ENCODE data around the gene LRRC71.

The LRRC71 gene

GRCh38 chr1:156900896-156901589, 19.4 kb upstream of the LRRC71 start:
- no peak overlapping the region for H3K4me3 ChIP-seq (ENCODE audit: low read depth, low read length)
- H3K27me3 ChIP-seq (ENCODE audit: insufficient read depth, low read depth, severe bottlenecking), result no peaks in the 10 kb centered on the region
- no peaks in the 10 kb centered on the region for H3K36me3 ChIP-seq
- H3K9me3 ChIP-seq (ENCODE audit: severe bottlenecking), result no peaks in the 10 kb centered on the region
- no peak for TF ChIP-seq CTCF (IDR thresholded peaks at IDR 0.05; ENCODE audit: low read depth, low read length)
- no peak for DNase-seq
- H3K27ac ChIP-seq, result no peak overlapping the region

- no peaks in the 10 kb centered on the region for H3K27me3 ChIP-seq (ENCODE audit: insufficient read depth, low read depth, severe bottlenecking)
- H3K4me3 ChIP-seq (ENCODE audit: low read depth, low read length), result no peak overlapping the region
- H3K27ac ChIP-seq, result no peak overlapping the region
- H3K9me3 ChIP-seq (ENCODE audit: severe bottlenecking), result no peaks in the 10 kb centered on the region
- DNase-seq, result no peak
- no peaks in the 10 kb centered on the region for H3K36me3 ChIP-seq
- no peak for TF ChIP-seq CTCF (IDR thresholded peaks at IDR 0.05; ENCODE audit: low read depth, low read length)
Observed at GRCh38 chr1:156901590-156901900, 18.9 kb upstream of the LRRC71 start.

- no peak for TF ChIP-seq CTCF (IDR thresholded peaks at IDR 0.05; ENCODE audit: low read depth, low read length)
- H3K9me3 ChIP-seq (ENCODE audit: severe bottlenecking), result no peaks in the 10 kb centered on the region
- no peak overlapping the region for H3K4me3 ChIP-seq (ENCODE audit: low read depth, low read length)
- H3K27me3 ChIP-seq (ENCODE audit: insufficient read depth, low read depth, severe bottlenecking), result no peaks in the 10 kb centered on the region
- no peaks in the 10 kb centered on the region for H3K36me3 ChIP-seq
- DNase-seq, result no peak
- H3K27ac ChIP-seq, result no peak overlapping the region
Observed at GRCh38 chr1:156901966-156902915, 18.2 kb upstream of the LRRC71 start.

GRCh38 chr1:156903328-156904091, 16.9 kb upstream of the LRRC71 start:
- no peak overlapping the region for H3K4me3 ChIP-seq (ENCODE audit: low read depth, low read length)
- no peak overlapping the region for H3K27ac ChIP-seq
- no peak for TF ChIP-seq CTCF (IDR thresholded peaks at IDR 0.05; ENCODE audit: low read depth, low read length)

GRCh38 chr1:156904187-156904959, 16.1 kb upstream of the LRRC71 start:
- DNase-seq, result no peak
- H3K27me3 ChIP-seq (ENCODE audit: insufficient read depth, low read depth, severe bottlenecking), result no peaks in the 10 kb centered on the region
- no peak overlapping the region for H3K4me3 ChIP-seq (ENCODE audit: low read depth, low read length)
- H3K9me3 ChIP-seq (ENCODE audit: severe bottlenecking), result no peaks in the 10 kb centered on the region
- no peak for TF ChIP-seq CTCF (IDR thresholded peaks at IDR 0.05; ENCODE audit: low read depth, low read length)
- H3K36me3 ChIP-seq, result no peaks in the 10 kb centered on the region
- H3K27ac ChIP-seq, result no peak overlapping the region

More at GRCh38 chr1:156903328-156904091, 16.9 kb upstream of the LRRC71 start:
- H3K27me3 ChIP-seq (ENCODE audit: insufficient read depth, low read depth, severe bottlenecking), result no peaks in the 10 kb centered on the region
- no peak for DNase-seq
- no peaks in the 10 kb centered on the region for H3K36me3 ChIP-seq
- no peaks in the 10 kb centered on the region for H3K9me3 ChIP-seq (ENCODE audit: severe bottlenecking)

Data from WERI-Rb-1 (cell line).